ENCODE measurements around the gene CYP4F2. TPM values are rescaled to one million over a fixed set of nuclear protein-coding genes. Genes with fewer than 3 reads are reported as not detected.
"Not testable (repeated sequence)": the region's sequence is repeated elsewhere in the genome, so short reads cannot be mapped to it uniquely, and the experiment has no call there.

The CYP4F2 gene
- total and polyA plus RNA-seq, 2 of the 8 experiments (the other 6 are each of a cell fraction or from before 2014, with no cell fraction given): not detected

- no peak for TF ChIP-seq CEBPB (IDR thresholded peaks at IDR 0.05; ENCODE audit: low read depth, low read length)
- no peak for TF ChIP-seq PHF8 (conservative IDR thresholded peaks at IDR 0.05; ENCODE audit: low read depth, low read length)
- no peak for TF ChIP-seq SIRT6 (IDR thresholded peaks at IDR 0.05; ENCODE audit: low read length)
Measured at GRCh38 chr19:15829306-15829698, 68.6 kb downstream of the CYP4F2 start (continued).

- peaks cover 62 to 90% of the 10 kb centered on the region in 2 experiments for H3K9me3 ChIP-seq (ENCODE audit: insufficient read depth in 2 of 2, low read depth in 1 of 2, low read length in 1 of 2)
- H3K18ac ChIP-seq (ENCODE audit: extremely low read depth, low read length); H3K79me2 ChIP-seq (ENCODE audit: control insufficient read depth in 1 of 2, insufficient read depth in 2 of 2, low read length in 2 of 2); FAIRE-seq; H3K56ac ChIP-seq (replicated peaks; ENCODE audit: insufficient read length, low read depth, low read length); H4K91ac ChIP-seq (replicated peaks; ENCODE audit: insufficient read length, low read length); H2BK120ac ChIP-seq (replicated peaks; ENCODE audit: low read depth, low read length); H4K20me1 ChIP-seq (replicated peaks in 1 of 2; ENCODE audit: control insufficient read depth in 1 of 2, insufficient read depth in 2 of 2, low read length in 2 of 2); H3K4ac ChIP-seq (replicated peaks; ENCODE audit: insufficient read length, low read depth, low read length); H3K27me3 ChIP-seq (replicated peaks in 1 of 4; ENCODE audit: control insufficient read depth in 3 of 4, extremely low read depth in 1 of 4, insufficient read depth in 3 of 4, low read length in 3 of 4); H3K23me2 ChIP-seq (ENCODE audit: low read depth, low read length); H3K4me2 ChIP-seq (ENCODE audit: insufficient read depth in 1 of 2, low read depth in 2 of 2, low read length in 2 of 2); H3K79me1 ChIP-seq (ENCODE audit: low read depth, low read length); DNase-seq (ENCODE audit: low read depth in 1 of 2, low spot score in 2 of 2); H2BK15ac ChIP-seq (ENCODE audit: low read length); CTCF ChIA-PET (ENCODE audit: partially characterized antibody); H3K36me3 ChIP-seq (ENCODE audit: control insufficient read depth in 2 of 4, insufficient read depth in 4 of 4, low read length in 3 of 4); H2AK5ac ChIP-seq (ENCODE audit: low read depth, low read length); H3K9ac ChIP-seq (replicated peaks in 1 of 4; ENCODE audit: extremely low read depth in 1 of 4, low read depth in 3 of 4, low read length in 3 of 4); H3K4me3 ChIP-seq (ENCODE audit: extremely low read depth in 1 of 4, insufficient read depth in 2 of 4, low read depth in 3 of 4, low read length in 4 of 4); H2BK5ac ChIP-seq (ENCODE audit: low read depth, low read length); H4K5ac ChIP-seq (ENCODE audit: insufficient read length, low read depth, low read length); H4K8ac ChIP-seq (ENCODE audit: extremely low read depth, insufficient read depth, low read length); H3K14ac ChIP-seq (ENCODE audit: insufficient read length); H2BK20ac ChIP-seq (ENCODE audit: low read length); H3K4me1 ChIP-seq (replicated peaks in 1 of 4; ENCODE audit: control insufficient read depth in 3 of 4, insufficient read depth in 4 of 4, low read length in 3 of 4); H3K23ac ChIP-seq (ENCODE audit: insufficient read length); H2AFZ ChIP-seq (ENCODE audit: low read length); POLR2A ChIA-PET (ENCODE audit: partially characterized antibody); H3K27ac ChIP-seq (ENCODE audit: low read depth, low read length); H2BK12ac ChIP-seq (ENCODE audit: low read depth, low read length): not testable (repeated sequence)
- 76% methylated on average over 13 of the region's 13 CpGs; no CpG with 5 or more reads in 1 of the 2 experiments for WGBS, 2 experiments (ENCODE audit: extremely low coverage in 1 of 2, insufficient coverage in 1 of 2, insufficient read length in 1 of 2, insufficient replicate concordance in 2 of 2, low coverage in 1 of 2, low lambda C conversion rate in 2 of 2, missing lambda C conversion rate in 1 of 2)
Measured at GRCh38 chr19:15828611-15829305, 69.1 kb downstream of the CYP4F2 start.

Measured in H1 (cell line).